CD14-positive monocyte (primary cell): ENCODE data around the gene RAB31. TPM values are rescaled to one million over a fixed set of nuclear protein-coding genes. Genes with fewer than 3 reads are reported as not detected.

Experiments
- DNase-seq, 3 donors: peaks; one replicate each; pipeline ENCODE4 v3.0.0-alpha.2; 2011 to 2022
- H2AFZ ChIP-seq: 2 replicates; pipeline ENCODE4 v1.6.0; 2012; ENCODE audit warnings: mild to moderate bottlenecking, low read depth, low read length, inconsistent platforms; ENCODE audit not compliant: insufficient read depth, poor library complexity, severe bottlenecking
- H3K27ac ChIP-seq, 2 donors: 1 replicate in 1 of 2; 2 replicates in 1 of 2; pipeline ENCODE4 v1.5.1; 2012 to 2013; ENCODE audit warnings: low read length in 2 of 2, control low read depth in 1 of 2, inconsistent platforms in 1 of 2, low read depth in 1 of 2, mild to moderate bottlenecking in 1 of 2
- H3K27me3 ChIP-seq, 2 donors: one replicate each; pipeline versions ENCODE4 v1.6.0 to v1.6.1; 2011 to 2013; ENCODE audit warnings: low read length in 2 of 2; ENCODE audit not compliant: control insufficient read depth in 2 of 2, insufficient read depth in 2 of 2
- H3K36me3 ChIP-seq, 2 donors: replicated peaks in 1 of 2; 1 replicate in 1 of 2; 2 replicates in 1 of 2; pipeline versions ENCODE4 v1.5.1 to v1.6.1; 2012 to 2013; ENCODE audit warnings: low read length in 2 of 2, control low read depth in 1 of 2, inconsistent platforms in 1 of 2, mild to moderate bottlenecking in 1 of 2; ENCODE audit not compliant: insufficient read depth in 2 of 2, control insufficient read depth in 1 of 2
- H3K4me1 ChIP-seq, 2 donors: 1 replicate in 1 of 2; 2 replicates in 1 of 2; pipeline versions ENCODE4 v1.5.1 to v1.6.1; 2012 to 2013; ENCODE audit warnings: low read length in 2 of 2, control low read depth in 1 of 2, inconsistent platforms in 1 of 2, mild to moderate bottlenecking in 1 of 2, moderate library complexity in 1 of 2; ENCODE audit not compliant: insufficient read depth in 2 of 2, control insufficient read depth in 1 of 2
- H3K4me2 ChIP-seq: replicated peaks from 2 replicates; pipeline ENCODE3; 2012; ENCODE audit warnings: low read length, moderate library complexity, mild to moderate bottlenecking; ENCODE audit not compliant: poor library complexity, severe bottlenecking; ENCODE audit errors: extremely low read depth
- H3K4me3 ChIP-seq, 3 experiments: fragments of 200-600 bp in 1 of 3; sonication (generic) in 1 of 3; replicated peaks in 1 of 3; 1 replicate in 2 of 3; 2 replicates in 1 of 3; pipeline ENCODE4 v1.5.1; 2011 to 2013; ENCODE audit warnings: low read length in 3 of 3, mild to moderate bottlenecking in 3 of 3, control low read depth in 2 of 3, low read depth in 2 of 3, inconsistent platforms in 1 of 3, moderate library complexity in 1 of 3
- H3K79me2 ChIP-seq: 2 replicates; pipeline ENCODE4 v1.6.0; 2012; ENCODE audit warnings: mild to moderate bottlenecking, control low read depth, inconsistent platforms, low read length, moderate library complexity; ENCODE audit not compliant: insufficient read depth
- H3K9ac ChIP-seq: 2 replicates; pipeline ENCODE4 v1.6.0; 2017; ENCODE audit warnings: low read length, mild to moderate bottlenecking; ENCODE audit not compliant: insufficient read depth, poor library complexity, severe bottlenecking
- H3K9me3 ChIP-seq, 2 donors: replicated peaks in 1 of 2; 1 replicate in 1 of 2; 2 replicates in 1 of 2; pipeline versions ENCODE4 v1.5.1 to v1.6.1; 2012 to 2013; ENCODE audit warnings: low read length in 2 of 2, control low read depth in 1 of 2; ENCODE audit not compliant: control insufficient read depth in 1 of 2, insufficient read depth in 1 of 2
- H4K20me1 ChIP-seq: 2 replicates; pipeline ENCODE4 v1.6.0; 2012; ENCODE audit warnings: mild to moderate bottlenecking, low read length, control low read depth, moderate library complexity; ENCODE audit not compliant: insufficient read depth
- H3K27ac Mint-ChIP-seq, 7 donors: one replicate each; pipeline ENCODE4 v1.8.0; 2020; ENCODE audit warnings: mild to moderate bottlenecking in 7 of 7, mixed read lengths in 7 of 7, moderate library complexity in 6 of 7, inconsistent platforms in 2 of 7
- H3K27me3 Mint-ChIP-seq, 3 donors: one replicate each; pipeline ENCODE4 v1.8.0; 2021 to 2022; ENCODE audit warnings: low read depth in 3 of 3, mild to moderate bottlenecking in 3 of 3, mixed read lengths in 3 of 3, moderate library complexity in 3 of 3, inconsistent platforms in 1 of 3
- H3K36me3 Mint-ChIP-seq, 2 donors: one replicate each; pipeline ENCODE4 v1.8.0; 2020; ENCODE audit warnings: mixed read lengths in 2 of 2, inconsistent platforms in 1 of 2, mild to moderate bottlenecking in 1 of 2
- H3K4me1 Mint-ChIP-seq: one replicate; pipeline ENCODE4 v1.8.0; 2020; ENCODE audit warnings: mild to moderate bottlenecking, mixed read lengths
- H3K4me3 Mint-ChIP-seq, 2 donors: one replicate each; pipeline ENCODE4 v1.8.0; 2020; ENCODE audit warnings: mild to moderate bottlenecking in 2 of 2, mixed read lengths in 2 of 2, moderate library complexity in 1 of 2
- H3K9me3 Mint-ChIP-seq, 7 donors: one replicate each; pipeline ENCODE4 v1.8.0; 2020 to 2022; ENCODE audit warnings: mixed read lengths in 7 of 7, mild to moderate bottlenecking in 6 of 7, moderate library complexity in 6 of 7, inconsistent platforms in 2 of 7
- WGBS: methylation state at CpG from one replicate; pipeline ENCODE4 v1.1.5; 2013; ENCODE audit warnings: missing lambda C conversion rate; ENCODE audit not compliant: insufficient coverage; 5-methylcytosine and 5-hydroxymethylcytosine counted together
- intact Hi-C, 2 donors: fragments of 100-400 bp; cut with micrococcal nuclease; formaldehyde crosslinking; loops; one replicate each; pipeline versions ENCODE4 v1.15.0 to v1.15.1; 2023
- polyA plus RNA-seq, 3 donors: library from polyadenylated mRNA; depleted of rRNA in 1 of 3; unstranded in 2 of 3; stranded (reverse) in 1 of 3; fragments of 300-500 nt in 2 of 3; fragments of >200 nt in 1 of 3; fragmentation: Illumina TruSeq in 2 of 3; gene quantifications; 1 replicate in 2 of 3; 2 replicates in 1 of 3; pipeline ENCODE4 v1.2.3, GENCODE V29; 2012 to 2021
- TF ChIP-seq, protein P1 (sequence below): fragments of 200-600 bp; IDR thresholded peaks from one replicate; pipeline ENCODE4 v1.8.0; 2022; ENCODE audit warnings: antibody characterized with exemption, mild to moderate bottlenecking

RAB31 gene
- polyA plus RNA-seq, 3 donors = 106 to 367 (median 348) TPM

DNA sequence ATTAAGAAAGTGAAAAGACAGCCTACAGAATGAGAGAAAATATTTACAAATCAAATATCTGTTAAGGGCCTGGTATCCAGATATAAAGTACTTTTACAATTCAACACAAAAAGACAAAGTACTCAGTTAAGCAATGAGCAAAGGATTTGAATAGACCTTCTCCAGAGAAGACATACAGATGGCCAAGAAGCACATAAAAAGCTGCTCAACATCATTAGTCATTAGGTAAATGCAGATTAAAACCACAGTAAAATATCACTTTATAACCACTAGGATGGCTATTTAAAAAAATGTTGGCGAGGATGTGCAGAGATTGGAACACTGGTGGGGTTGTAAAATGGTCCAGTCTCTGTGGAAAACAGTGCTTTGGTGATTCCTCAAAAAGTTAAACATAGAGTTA, 38.9 kb downstream of the RAB31 start:
- H3K4me1 ChIP-seq = peaks cover 71 to 82% of the 10 kb centered on the region in 2 donors

DNA sequence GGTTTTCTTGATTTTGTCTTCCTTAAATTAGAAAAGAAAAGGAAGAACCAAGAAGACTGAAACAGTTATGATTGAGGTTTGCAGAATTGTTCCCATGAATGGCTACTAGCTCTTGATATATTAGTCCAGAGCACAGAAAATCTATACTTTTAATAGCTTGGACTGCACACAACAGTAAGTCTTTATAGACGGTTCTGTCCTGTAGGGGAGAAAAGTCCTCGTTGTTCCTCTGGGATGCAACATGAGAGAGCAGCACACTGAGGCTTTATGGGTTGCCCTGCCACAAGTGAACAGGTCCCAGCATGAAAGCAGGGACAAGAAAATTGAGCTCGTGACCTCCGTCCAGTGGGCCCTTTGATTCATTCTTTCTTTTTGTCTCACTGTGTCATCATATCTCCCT, 41.5 kb downstream of the RAB31 start:
- Histone ChIP-seq H3K27ac (peak overlapping the region; percentile 45 to 71), H3K4me3 (no peak overlapping the region), H3K4me1 (peaks cover 67 to 82% of the 10 kb centered on the region in 2 donors), H2AFZ (no peak overlapping the region), H3K9me3 (no peaks in the 10 kb centered on the region), H3K79me2 (peaks cover 94% of the 10 kb centered on the region), H4K20me1 (peaks cover 72% of the 10 kb centered on the region), H3K4me2 (peak overlapping the region; percentile 40), H3K9ac (no peak overlapping the region), H3K36me3 (no peaks in the 10 kb centered on the region), H3K27me3 (no peaks in the 10 kb centered on the region)
- 95% methylated on average over 3 of the region's 4 CpGs for WGBS
- H3K27ac Mint-ChIP-seq = peak overlapping the region; percentile 82 to 92 (median 85)
- intact Hi-C loops = loop anchor here in 1 of 2 donors (10.0 kb wide), 1 partner anchor 45 kb away; the partner anchor contains the start of gene RAB31
- peaks cover 5 to 8% of the 10 kb centered on the region in 2 donors for H3K36me3 Mint-ChIP-seq
- H3K27me3 Mint-ChIP-seq = peaks cover 0 to 2% (median 0%) of the 10 kb centered on the region in 3 donors
- TF ChIP-seq, protein P1, sequence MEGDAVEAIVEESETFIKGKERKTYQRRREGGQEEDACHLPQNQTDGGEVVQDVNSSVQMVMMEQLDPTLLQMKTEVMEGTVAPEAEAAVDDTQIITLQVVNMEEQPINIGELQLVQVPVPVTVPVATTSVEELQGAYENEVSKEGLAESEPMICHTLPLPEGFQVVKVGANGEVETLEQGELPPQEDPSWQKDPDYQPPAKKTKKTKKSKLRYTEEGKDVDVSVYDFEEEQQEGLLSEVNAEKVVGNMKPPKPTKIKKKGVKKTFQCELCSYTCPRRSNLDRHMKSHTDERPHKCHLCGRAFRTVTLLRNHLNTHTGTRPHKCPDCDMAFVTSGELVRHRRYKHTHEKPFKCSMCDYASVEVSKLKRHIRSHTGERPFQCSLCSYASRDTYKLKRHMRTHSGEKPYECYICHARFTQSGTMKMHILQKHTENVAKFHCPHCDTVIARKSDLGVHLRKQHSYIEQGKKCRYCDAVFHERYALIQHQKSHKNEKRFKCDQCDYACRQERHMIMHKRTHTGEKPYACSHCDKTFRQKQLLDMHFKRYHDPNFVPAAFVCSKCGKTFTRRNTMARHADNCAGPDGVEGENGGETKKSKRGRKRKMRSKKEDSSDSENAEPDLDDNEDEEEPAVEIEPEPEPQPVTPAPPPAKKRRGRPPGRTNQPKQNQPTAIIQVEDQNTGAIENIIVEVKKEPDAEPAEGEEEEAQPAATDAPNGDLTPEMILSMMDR = no peak
- no peak for DNase-seq
- H3K9me3 Mint-ChIP-seq = peaks cover 0 to 2% (median 0%) of the 10 kb centered on the region in 7 donors
- peaks cover 80% of the 10 kb centered on the region for H3K4me1 Mint-ChIP-seq
- peak overlapping the region in 1 of 2 donors; percentile 17 for H3K4me3 Mint-ChIP-seq

More for the DNA sequence above, 38.9 kb downstream of the RAB31 start:
- intact Hi-C loops = no loop called here
- Mint-ChIP-seq H3K4me1 (peaks cover 85% of the 10 kb centered on the region), H3K9me3 (peaks cover 0 to 2% (median 0%) of the 10 kb centered on the region in 7 donors), H3K27ac (no peak overlapping the region), H3K27me3 (peaks cover 0 to 2% (median 0%) of the 10 kb centered on the region in 3 donors), H3K4me3 (no peak overlapping the region), H3K36me3 (peaks cover 11 to 12% of the 10 kb centered on the region in 2 donors)
- Histone ChIP-seq H3K27ac (no peak overlapping the region), H3K4me2 (no peak overlapping the region), H3K9me3 (no peaks in the 10 kb centered on the region), H3K79me2 (peaks cover 94% of the 10 kb centered on the region), H3K36me3 (no peaks in the 10 kb centered on the region), H2AFZ (no peak overlapping the region), H3K9ac (no peak overlapping the region), H3K27me3 (no peaks in the 10 kb centered on the region), H4K20me1 (peaks cover 68% of the 10 kb centered on the region), H3K4me3 (no peak overlapping the region)
- no CpG with 5 or more reads among the region's 1 CpG for WGBS
- TF ChIP-seq, protein P1 = no peak
- no peak for DNase-seq
